ENCODE measurements around the gene ANGPTL3. TPM values are rescaled to one million over a fixed set of nuclear protein-coding genes. Genes with fewer than 3 reads are reported as not detected.

The ANGPTL3 gene, protein sequence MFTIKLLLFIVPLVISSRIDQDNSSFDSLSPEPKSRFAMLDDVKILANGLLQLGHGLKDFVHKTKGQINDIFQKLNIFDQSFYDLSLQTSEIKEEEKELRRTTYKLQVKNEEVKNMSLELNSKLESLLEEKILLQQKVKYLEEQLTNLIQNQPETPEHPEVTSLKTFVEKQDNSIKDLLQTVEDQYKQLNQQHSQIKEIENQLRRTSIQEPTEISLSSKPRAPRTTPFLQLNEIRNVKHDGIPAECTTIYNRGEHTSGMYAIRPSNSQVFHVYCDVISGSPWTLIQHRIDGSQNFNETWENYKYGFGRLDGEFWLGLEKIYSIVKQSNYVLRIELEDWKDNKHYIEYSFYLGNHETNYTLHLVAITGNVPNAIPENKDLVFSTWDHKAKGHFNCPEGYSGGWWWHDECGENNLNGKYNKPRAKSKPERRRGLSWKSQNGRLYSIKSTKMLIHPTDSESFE
- not detected in 5 replicates for total RNA-seq (2022; extraction: Qiagen RNA extraction)

GRCh38 chr1:62597281-62597680 lies at the start of gene ANGPTL3:
Gene ANGPTL3 (plus strand): TSS chr1:62597520. CDS start chr1:62597567, 47 bp downstream.

Other genes starting within 250 kb of the ANGPTL3 start
- gene USP1, start 160.5 kb upstream of the ANGPTL3 start, total RNA-seq (2022; extraction: Qiagen RNA extraction), result 19.1 to 28.6 TPM (median 21.2 TPM) in 5 replicates
- gene DOCK7, start 90.9 kb downstream of the ANGPTL3 start, total RNA-seq (2022; extraction: Qiagen RNA extraction), result 10.1 to 26.9 TPM (median 20.2 TPM) in 5 replicates
- 3.1 to 5.7 TPM (median 4.1 TPM) in 5 replicates for gene ATG4C, start 186.6 kb downstream of the ANGPTL3 start, total RNA-seq (2022; extraction: Qiagen RNA extraction)